ENCODE measurements around the gene BRD3OS. TPM values are rescaled to one million over a fixed set of nuclear protein-coding genes. Genes with fewer than 3 reads are reported as not detected.

Gene BRD3OS
- polyA plus RNA-seq, 1 experiment, result 23.5 TPM

GRCh38 chr9:134063571-134064450 lies 38.5 kb downstream of the BRD3OS start:
- ChIA-PET CTCF (no interaction called here), POLR2A (no interaction called here)
- Histone ChIP-seq H3K36me3 (ENCODE audit: control insufficient read depth, insufficient read depth, low read length) (peaks cover 1% of the 10 kb centered on the region; the same call in 1 of the 2 replicates), H3K27me3 (ENCODE audit: control insufficient read depth, insufficient read depth, low read length) (no peaks in the 10 kb centered on the region), H3K4me3 (ENCODE audit: low read depth, low read length) (no peak overlapping the region)
- no peak for DNase-seq (ENCODE audit: low read depth)
- no peak for TF ChIP-seq CTCF (IDR thresholded peaks at IDR 0.05; ENCODE audit: insufficient read depth, low read depth, low read length)

- Histone ChIP-seq H3K36me3 (ENCODE audit: control insufficient read depth, insufficient read depth, low read length) (0 out of 2 replicates have a peak, but pooled peaks cover 1% of the 10 kb centered on the region), H3K4me3 (ENCODE audit: low read depth, low read length) (no peak overlapping the region), H3K27me3 (ENCODE audit: control insufficient read depth, insufficient read depth, low read length) (peaks cover 4% of the 10 kb centered on the region; the same call in 1 of the 2 replicates)
- DNase-seq (ENCODE audit: low read depth), result no peak
- ChIA-PET POLR2A (no interaction called here), CTCF (no interaction called here)
- TF ChIP-seq CTCF (IDR thresholded peaks at IDR 0.05; ENCODE audit: insufficient read depth, low read depth, low read length), result no peak
Observed at GRCh38 chr9:134064711-134065110, 39.4 kb downstream of the BRD3OS start.

- H3K36me3 ChIP-seq (ENCODE audit: control insufficient read depth, insufficient read depth, low read length), result 0 out of 2 replicates have a peak, but pooled peaks cover 1% of the 10 kb centered on the region
- no peak for TF ChIP-seq CTCF (IDR thresholded peaks at IDR 0.05; ENCODE audit: insufficient read depth, low read depth, low read length)
- H3K27me3 ChIP-seq (ENCODE audit: control insufficient read depth, insufficient read depth, low read length), result peaks cover 14% of the 10 kb centered on the region
- ChIA-PET POLR2A (no interaction called here), CTCF (interaction anchor here (1.3 to 1.8 kb wide), 3 partner anchors 33 to 284 kb away, joined by 3 to 7 read pairs (median 3); no protein-coding TSS in a partner anchor)
- no peak for DNase-seq (ENCODE audit: low read depth)
- peak overlapping the region; percentile 74 for H3K4me3 ChIP-seq (ENCODE audit: low read depth, low read length)
Observed at GRCh38 chr9:134065612-134066419, 40.5 kb downstream of the BRD3OS start.

- DNase-seq (ENCODE audit: low read depth), result no peak
- H3K27me3 ChIP-seq (ENCODE audit: control insufficient read depth, insufficient read depth, low read length), result peaks cover 14% of the 10 kb centered on the region
- POLR2A ChIA-PET, result no interaction called here
- H3K4me3 ChIP-seq (ENCODE audit: low read depth, low read length), result peak overlapping the region; percentile 74
- TF ChIP-seq CTCF (IDR thresholded peaks at IDR 0.05; ENCODE audit: insufficient read depth, low read depth, low read length), result no peak
- 0 out of 2 replicates have a peak, but pooled peaks cover 1% of the 10 kb centered on the region for H3K36me3 ChIP-seq (ENCODE audit: control insufficient read depth, insufficient read depth, low read length)
- CTCF ChIA-PET, result interaction anchor here (1.3 to 1.8 kb wide), 3 partner anchors 33 to 285 kb away, joined by 3 to 7 read pairs (median 3); no protein-coding TSS in a partner anchor
Observed at GRCh38 chr9:134066526-134066912, 41.2 kb downstream of the BRD3OS start.

All from BJ (cell line).